GM23338 (cell line): ENCODE data around the gene SASH1. TPM values are rescaled to one million over a fixed set of nuclear protein-coding genes. Genes with fewer than 3 reads are reported as not detected.

Experiments used
- ATAC-seq: fragments of 200-7000 bp; cut with Tn5 transposase; 3 replicates; pipeline ENCODE4 v1.9.1; 2020
- DNase-seq: peaks from one replicate; pipeline ENCODE4 v3.0.0-alpha.2; 2015; ENCODE audit warnings: low spot score
- H2AFZ ChIP-seq: fragments of 200-600 bp; sonication (generic); 2 replicates; pipeline ENCODE4 v1.8.0; 2016; ENCODE audit warnings: antibody characterized with exemption, mild to moderate bottlenecking, moderate library complexity
- H3F3A ChIP-seq: fragments of 200-600 bp; sonication (generic); replicated peaks from 2 replicates; pipeline ENCODE4 v1.8.0; 2017; ENCODE audit warnings: antibody characterized with exemption, mixed run types, low read depth
- H3K27ac ChIP-seq: fragments of 200-600 bp; sonication (generic); 2 replicates; pipeline ENCODE4 v1.6.1; 2016; ENCODE audit warnings: low read depth
- H3K27me3 ChIP-seq: fragments of 200-600 bp; sonication (generic); 2 replicates; pipeline ENCODE4 v1.8.0; 2016; ENCODE audit warnings: mild to moderate bottlenecking, mixed run types, moderate library complexity; ENCODE audit not compliant: insufficient read depth
- H3K36me3 ChIP-seq: fragments of 200-600 bp; sonication (generic); 2 replicates; pipeline ENCODE4 v1.8.0; 2016; ENCODE audit warnings: mild to moderate bottlenecking; ENCODE audit not compliant: insufficient read depth
- H3K4me1 ChIP-seq: fragments of 200-600 bp; sonication (generic); 2 replicates; pipeline ENCODE4 v1.8.0; 2016; ENCODE audit warnings: mild to moderate bottlenecking, moderate library complexity; ENCODE audit not compliant: insufficient read depth
- H3K4me2 ChIP-seq: fragments of 200-600 bp; sonication (generic); 2 replicates; pipeline ENCODE4 v1.7.1; 2017; ENCODE audit warnings: mixed run types
- H3K4me3 ChIP-seq: fragments of 200-600 bp; sonication (generic); 2 replicates; pipeline ENCODE4 v1.6.1; 2016; ENCODE audit warnings: mixed run types
- H3K79me2 ChIP-seq: fragments of 200-600 bp; sonication (generic); replicated peaks from 2 replicates; pipeline ENCODE4 v1.8.0; 2017; ENCODE audit warnings: mild to moderate bottlenecking; ENCODE audit not compliant: insufficient read depth
- H3K9me2 ChIP-seq: fragments of 200-600 bp; sonication (generic); 2 replicates; pipeline ENCODE4 v1.8.0; 2017; ENCODE audit not compliant: insufficient read depth
- H4K20me1 ChIP-seq: fragments of 200-600 bp; sonication (generic); replicated peaks from 2 replicates; pipeline ENCODE4 v1.8.0; 2017; ENCODE audit warnings: mild to moderate bottlenecking; ENCODE audit not compliant: insufficient read depth
- H3K27ac Mint-ChIP-seq: 2 replicates; pipeline ENCODE4 v1.8.0; 2020; ENCODE audit warnings: inconsistent platforms, mild to moderate bottlenecking, moderate library complexity, mixed read lengths
- H3K27me3 Mint-ChIP-seq: 3 replicates; pipeline ENCODE4 v1.8.0; 2022; ENCODE audit warnings: low read depth, mild to moderate bottlenecking, moderate library complexity, mixed read lengths, inconsistent platforms; ENCODE audit not compliant: insufficient read depth, poor library complexity
- H3K36me3 Mint-ChIP-seq: 3 replicates; pipeline ENCODE4 v1.8.0; 2021; ENCODE audit warnings: low read depth, mild to moderate bottlenecking, inconsistent platforms, moderate library complexity, mixed read lengths
- H3K4me1 Mint-ChIP-seq: 3 replicates; pipeline ENCODE4 v1.8.0; 2020; ENCODE audit warnings: mild to moderate bottlenecking, inconsistent platforms, mixed read lengths
- H3K4me3 Mint-ChIP-seq: 3 replicates; pipeline ENCODE4 v1.8.0; 2021; ENCODE audit warnings: moderate library complexity, mild to moderate bottlenecking, inconsistent platforms, mixed read lengths
- H3K9me3 Mint-ChIP-seq: 3 replicates; pipeline ENCODE4 v1.8.0; 2020; ENCODE audit warnings: moderate library complexity, mild to moderate bottlenecking, inconsistent platforms, mixed read lengths
- CREB1 ChIP-seq: fragments of 250-450 bp; sonication (Bioruptor Pico); IDR thresholded peaks from 2 replicates; pipeline ENCODE4 v1.5.0; 2020; ENCODE audit warnings: low read depth, mild to moderate bottlenecking, moderate library complexity
- ETS1 ChIP-seq: IDR thresholded peaks from 2 replicates; pipeline ENCODE4 v1.6.1; 2016; ENCODE audit warnings: antibody characterized with exemption
- EZH2 ChIP-seq: fragments of 200-600 bp; sonication (generic); IDR thresholded peaks from one replicate; pipeline ENCODE4 v1.8.0; 2017; ENCODE audit warnings: antibody characterized with exemption, mild to moderate bottlenecking, low read depth; ENCODE audit not compliant: unreplicated experiment
- EZH2phosphoT487 ChIP-seq: fragments of 200-600 bp; sonication (generic); IDR thresholded peaks from one replicate; pipeline ENCODE4 v1.8.1; 2018; ENCODE audit warnings: antibody characterized with exemption; ENCODE audit not compliant: unreplicated experiment
- JUNB ChIP-seq: IDR thresholded peaks from one replicate; pipeline ENCODE4 v1.6.1; 2016; ENCODE audit warnings: antibody characterized with exemption; ENCODE audit not compliant: unreplicated experiment
- POLR2AphosphoS5 ChIP-seq: IDR thresholded peaks from 2 replicates; pipeline ENCODE4 v1.6.1; 2016; ENCODE audit warnings: antibody characterized with exemption, low read depth
- STAT1 ChIP-seq: IDR thresholded peaks from one replicate; pipeline ENCODE4 v1.6.1; 2016; ENCODE audit warnings: antibody characterized with exemption; ENCODE audit not compliant: unreplicated experiment
- ZNF114 ChIP-seq: fragments of 250-450 bp; sonication (Bioruptor Pico); IDR thresholded peaks from 2 replicates; pipeline ENCODE4 v1.5.0; 2020; ENCODE audit warnings: mild to moderate bottlenecking, moderate library complexity
- ZNF331 ChIP-seq: fragments of 250-450 bp; sonication (Bioruptor Pico); IDR thresholded peaks from 2 replicates; pipeline ENCODE4 v1.5.0; 2020; ENCODE audit warnings: low read depth, mild to moderate bottlenecking, moderate library complexity
- polyA plus RNA-seq: library from polyadenylated mRNA; unstranded; fragments of >200 nt; fragmentation: Nextera tagmentation; extraction: Ambion mirVana; gene quantifications from 2 replicates; pipeline ENCODE4 v1.2.1, GENCODE V29; 2016
- total RNA-seq: library from RNA; depleted of rRNA; stranded (reverse); fragments of >200 nt; shearing (Covaris generic); gene quantifications from 2 replicates; pipeline ENCODE4 v1.2.3, GENCODE V29; 2014
- TF ChIP-seq, protein P1 (sequence below): fragments of 250-450 bp; sonication (Bioruptor Pico); IDR thresholded peaks from 2 replicates; pipeline ENCODE4 v1.5.0; 2020; ENCODE audit warnings: mild to moderate bottlenecking, moderate library complexity
- TF ChIP-seq, protein P2 (sequence below), 2 experiments: fragments of 200-600 bp in 1 of 2; sonication (generic) in 1 of 2; conservative IDR thresholded peaks; 2 replicates each; pipeline versions ENCODE4 v1.5.1 to v1.6.1; 2016 to 2017; ENCODE audit warnings: antibody characterized with exemption in 2 of 2, low read depth in 2 of 2, mild to moderate bottlenecking in 2 of 2, moderate library complexity in 1 of 2
- TF ChIP-seq, protein P3 (sequence below): IDR thresholded peaks from one replicate; pipeline ENCODE4 v1.6.1; 2018; ENCODE audit warnings: antibody characterized with exemption; ENCODE audit not compliant: unreplicated experiment

Gene SASH1
- total and polyA plus RNA-seq, 2 experiments from 2014 or later: 8.2 to 30.2 TPM

GRCh38 chr6:148365041-148365440 lies 22.4 kb downstream of the SASH1 start:
- Histone ChIP-seq H3K36me3 (no peaks in the 10 kb centered on the region), H3K4me2 (no peak overlapping the region), H3K27me3 (no peaks in the 10 kb centered on the region), H3K4me3 (no peak overlapping the region), H3K27ac (no peak overlapping the region), H3K9me2 (no peaks in the 10 kb centered on the region), H3K4me1 (peaks cover 26% of the 10 kb centered on the region), H2AFZ (no peak overlapping the region), H4K20me1 (no peaks in the 10 kb centered on the region; the same call in 1 of the 2 replicates), H3F3A (no peaks in the 10 kb centered on the region), H3K79me2 (peaks cover 92% of the 10 kb centered on the region)
- ATAC-seq (no peak), DNase-seq (no peak)
- H3K36me3 Mint-ChIP-seq: peaks cover 2% of the 10 kb centered on the region; the same call in 2 of the 3 replicates
- no peak overlapping the region for H3K27ac Mint-ChIP-seq
- TF ChIP-seq, protein P1, sequence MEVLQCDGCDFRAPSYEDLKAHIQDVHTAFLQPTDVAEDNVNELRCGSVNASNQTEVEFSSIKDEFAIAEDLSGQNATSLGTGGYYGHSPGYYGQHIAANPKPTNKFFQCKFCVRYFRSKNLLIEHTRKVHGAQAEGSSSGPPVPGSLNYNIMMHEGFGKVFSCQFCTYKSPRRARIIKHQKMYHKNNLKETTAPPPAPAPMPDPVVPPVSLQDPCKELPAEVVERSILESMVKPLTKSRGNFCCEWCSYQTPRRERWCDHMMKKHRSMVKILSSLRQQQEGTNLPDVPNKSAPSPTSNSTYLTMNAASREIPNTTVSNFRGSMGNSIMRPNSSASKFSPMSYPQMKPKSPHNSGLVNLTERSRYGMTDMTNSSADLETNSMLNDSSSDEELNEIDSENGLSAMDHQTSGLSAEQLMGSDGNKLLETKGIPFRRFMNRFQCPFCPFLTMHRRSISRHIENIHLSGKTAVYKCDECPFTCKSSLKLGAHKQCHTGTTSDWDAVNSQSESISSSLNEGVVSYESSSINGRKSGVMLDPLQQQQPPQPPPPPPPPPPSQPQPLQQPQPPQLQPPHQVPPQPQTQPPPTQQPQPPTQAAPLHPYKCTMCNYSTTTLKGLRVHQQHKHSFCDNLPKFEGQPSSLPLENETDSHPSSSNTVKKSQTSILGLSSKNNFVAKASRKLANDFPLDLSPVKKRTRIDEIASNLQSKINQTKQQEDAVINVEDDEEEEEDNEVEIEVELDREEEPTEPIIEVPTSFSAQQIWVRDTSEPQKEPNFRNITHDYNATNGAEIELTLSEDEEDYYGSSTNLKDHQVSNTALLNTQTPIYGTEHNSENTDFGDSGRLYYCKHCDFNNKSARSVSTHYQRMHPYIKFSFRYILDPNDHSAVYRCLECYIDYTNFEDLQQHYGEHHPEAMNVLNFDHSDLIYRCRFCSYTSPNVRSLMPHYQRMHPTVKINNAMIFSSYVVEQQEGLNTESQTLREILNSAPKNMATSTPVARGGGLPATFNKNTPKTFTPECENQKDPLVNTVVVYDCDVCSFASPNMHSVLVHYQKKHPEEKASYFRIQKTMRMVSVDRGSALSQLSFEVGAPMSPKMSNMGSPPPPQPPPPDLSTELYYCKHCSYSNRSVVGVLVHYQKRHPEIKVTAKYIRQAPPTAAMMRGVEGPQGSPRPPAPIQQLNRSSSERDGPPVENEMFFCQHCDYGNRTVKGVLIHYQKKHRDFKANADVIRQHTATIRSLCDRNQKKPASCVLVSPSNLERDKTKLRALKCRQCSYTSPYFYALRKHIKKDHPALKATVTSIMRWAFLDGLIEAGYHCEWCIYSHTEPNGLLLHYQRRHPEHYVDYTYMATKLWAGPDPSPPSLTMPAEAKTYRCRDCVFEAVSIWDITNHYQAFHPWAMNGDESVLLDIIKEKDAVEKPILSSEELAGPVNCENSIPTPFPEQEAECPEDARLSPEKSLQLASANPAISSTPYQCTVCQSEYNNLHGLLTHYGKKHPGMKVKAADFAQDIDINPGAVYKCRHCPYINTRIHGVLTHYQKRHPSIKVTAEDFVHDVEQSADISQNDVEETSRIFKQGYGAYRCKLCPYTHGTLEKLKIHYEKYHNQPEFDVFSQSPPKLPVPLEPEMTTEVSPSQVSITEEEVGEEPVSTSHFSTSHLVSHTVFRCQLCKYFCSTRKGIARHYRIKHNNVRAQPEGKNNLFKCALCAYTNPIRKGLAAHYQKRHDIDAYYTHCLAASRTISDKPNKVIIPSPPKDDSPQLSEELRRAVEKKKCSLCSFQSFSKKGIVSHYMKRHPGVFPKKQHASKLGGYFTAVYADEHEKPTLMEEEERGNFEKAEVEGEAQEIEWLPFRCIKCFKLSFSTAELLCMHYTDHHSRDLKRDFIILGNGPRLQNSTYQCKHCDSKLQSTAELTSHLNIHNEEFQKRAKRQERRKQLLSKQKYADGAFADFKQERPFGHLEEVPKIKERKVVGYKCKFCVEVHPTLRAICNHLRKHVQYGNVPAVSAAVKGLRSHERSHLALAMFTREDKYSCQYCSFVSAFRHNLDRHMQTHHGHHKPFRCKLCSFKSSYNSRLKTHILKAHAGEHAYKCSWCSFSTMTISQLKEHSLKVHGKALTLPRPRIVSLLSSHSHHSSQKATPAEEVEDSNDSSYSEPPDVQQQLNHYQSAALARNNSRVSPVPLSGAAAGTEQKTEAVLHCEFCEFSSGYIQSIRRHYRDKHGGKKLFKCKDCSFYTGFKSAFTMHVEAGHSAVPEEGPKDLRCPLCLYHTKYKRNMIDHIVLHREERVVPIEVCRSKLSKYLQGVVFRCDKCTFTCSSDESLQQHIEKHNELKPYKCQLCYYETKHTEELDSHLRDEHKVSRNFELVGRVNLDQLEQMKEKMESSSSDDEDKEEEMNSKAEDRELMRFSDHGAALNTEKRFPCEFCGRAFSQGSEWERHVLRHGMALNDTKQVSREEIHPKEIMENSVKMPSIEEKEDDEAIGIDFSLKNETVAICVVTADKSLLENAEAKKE (CRISPR knock-in tag): no peak
- TF ChIP-seq POLR2AphosphoS5 (no peak), JUNB (no peak), ZNF114 (CRISPR knock-in tag) (no peak), EZH2 (no peak), EZH2phosphoT487 (no peak), CREB1 (CRISPR knock-in tag) (no peak), ZNF331 (CRISPR knock-in tag) (no peak), ETS1 (no peak), STAT1 (no peak)
- TF ChIP-seq, protein P2, sequence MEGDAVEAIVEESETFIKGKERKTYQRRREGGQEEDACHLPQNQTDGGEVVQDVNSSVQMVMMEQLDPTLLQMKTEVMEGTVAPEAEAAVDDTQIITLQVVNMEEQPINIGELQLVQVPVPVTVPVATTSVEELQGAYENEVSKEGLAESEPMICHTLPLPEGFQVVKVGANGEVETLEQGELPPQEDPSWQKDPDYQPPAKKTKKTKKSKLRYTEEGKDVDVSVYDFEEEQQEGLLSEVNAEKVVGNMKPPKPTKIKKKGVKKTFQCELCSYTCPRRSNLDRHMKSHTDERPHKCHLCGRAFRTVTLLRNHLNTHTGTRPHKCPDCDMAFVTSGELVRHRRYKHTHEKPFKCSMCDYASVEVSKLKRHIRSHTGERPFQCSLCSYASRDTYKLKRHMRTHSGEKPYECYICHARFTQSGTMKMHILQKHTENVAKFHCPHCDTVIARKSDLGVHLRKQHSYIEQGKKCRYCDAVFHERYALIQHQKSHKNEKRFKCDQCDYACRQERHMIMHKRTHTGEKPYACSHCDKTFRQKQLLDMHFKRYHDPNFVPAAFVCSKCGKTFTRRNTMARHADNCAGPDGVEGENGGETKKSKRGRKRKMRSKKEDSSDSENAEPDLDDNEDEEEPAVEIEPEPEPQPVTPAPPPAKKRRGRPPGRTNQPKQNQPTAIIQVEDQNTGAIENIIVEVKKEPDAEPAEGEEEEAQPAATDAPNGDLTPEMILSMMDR (conservative IDR thresholded peaks at IDR 0.05; ENCODE audit: low read depth in 2 of 2): no peak
- TF ChIP-seq, protein P3, sequence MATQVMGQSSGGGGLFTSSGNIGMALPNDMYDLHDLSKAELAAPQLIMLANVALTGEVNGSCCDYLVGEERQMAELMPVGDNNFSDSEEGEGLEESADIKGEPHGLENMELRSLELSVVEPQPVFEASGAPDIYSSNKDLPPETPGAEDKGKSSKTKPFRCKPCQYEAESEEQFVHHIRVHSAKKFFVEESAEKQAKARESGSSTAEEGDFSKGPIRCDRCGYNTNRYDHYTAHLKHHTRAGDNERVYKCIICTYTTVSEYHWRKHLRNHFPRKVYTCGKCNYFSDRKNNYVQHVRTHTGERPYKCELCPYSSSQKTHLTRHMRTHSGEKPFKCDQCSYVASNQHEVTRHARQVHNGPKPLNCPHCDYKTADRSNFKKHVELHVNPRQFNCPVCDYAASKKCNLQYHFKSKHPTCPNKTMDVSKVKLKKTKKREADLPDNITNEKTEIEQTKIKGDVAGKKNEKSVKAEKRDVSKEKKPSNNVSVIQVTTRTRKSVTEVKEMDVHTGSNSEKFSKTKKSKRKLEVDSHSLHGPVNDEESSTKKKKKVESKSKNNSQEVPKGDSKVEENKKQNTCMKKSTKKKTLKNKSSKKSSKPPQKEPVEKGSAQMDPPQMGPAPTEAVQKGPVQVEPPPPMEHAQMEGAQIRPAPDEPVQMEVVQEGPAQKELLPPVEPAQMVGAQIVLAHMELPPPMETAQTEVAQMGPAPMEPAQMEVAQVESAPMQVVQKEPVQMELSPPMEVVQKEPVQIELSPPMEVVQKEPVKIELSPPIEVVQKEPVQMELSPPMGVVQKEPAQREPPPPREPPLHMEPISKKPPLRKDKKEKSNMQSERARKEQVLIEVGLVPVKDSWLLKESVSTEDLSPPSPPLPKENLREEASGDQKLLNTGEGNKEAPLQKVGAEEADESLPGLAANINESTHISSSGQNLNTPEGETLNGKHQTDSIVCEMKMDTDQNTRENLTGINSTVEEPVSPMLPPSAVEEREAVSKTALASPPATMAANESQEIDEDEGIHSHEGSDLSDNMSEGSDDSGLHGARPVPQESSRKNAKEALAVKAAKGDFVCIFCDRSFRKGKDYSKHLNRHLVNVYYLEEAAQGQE: no peak
- H3K9me3 Mint-ChIP-seq: peaks cover 2% of the 10 kb centered on the region; the same call in 1 of the 3 replicates
- peaks cover 3% of the 10 kb centered on the region for H3K27me3 Mint-ChIP-seq
- no peak overlapping the region for H3K4me3 Mint-ChIP-seq
- peaks cover 40% of the 10 kb centered on the region for H3K4me1 Mint-ChIP-seq
